Spleen (tissue), 13 donors: ENCODE results near the gene PPP1R18. TPM values are rescaled to one million over a fixed set of nuclear protein-coding genes. Genes with fewer than 3 reads are reported as not detected.

Source experiments
- DNase-seq: peaks from one replicate; pipeline ENCODE4 v3.0.0-alpha.2; 2020
- H3K27ac ChIP-seq, 8 donors: fragments of 200-600 bp; sonication (generic) in 7 of 8; 1 replicate in 4 of 8; 2 replicates in 4 of 8; pipeline versions ENCODE4 v1.5.0 to v1.8.0; 2016 to 2021; ENCODE audit warnings: inconsistent platforms in 4 of 8, mild to moderate bottlenecking in 4 of 8, moderate library complexity in 1 of 8
- H3K27me3 ChIP-seq, 7 donors: fragments of 200-600 bp; sonication (generic) in 6 of 7; replicated peaks in 1 of 7; 1 replicate in 4 of 7; 2 replicates in 3 of 7; pipeline versions ENCODE4 v1.5.0 to v1.8.0; 2016 to 2021; ENCODE audit warnings: inconsistent platforms in 3 of 7, mild to moderate bottlenecking in 1 of 7
- H3K36me3 ChIP-seq, 6 donors: fragments of 200-600 bp; sonication (generic) in 5 of 6; 1 replicate in 4 of 6; 2 replicates in 2 of 6; pipeline versions ENCODE4 v1.5.0 to v1.8.0; 2016 to 2021; ENCODE audit warnings: inconsistent platforms in 2 of 6
- H3K4me1 ChIP-seq, 6 donors: fragments of 200-600 bp; sonication (generic) in 5 of 6; 1 replicate in 3 of 6; 2 replicates in 3 of 6; pipeline versions ENCODE4 v1.5.0 to v1.8.0; 2016 to 2021; ENCODE audit warnings: inconsistent platforms in 3 of 6
- H3K4me3 ChIP-seq, 8 donors: fragments of 200-600 bp; sonication (generic) in 7 of 8; 1 replicate in 4 of 8; 2 replicates in 4 of 8; pipeline versions ENCODE4 v1.5.0 to v1.8.0; 2016 to 2021; ENCODE audit warnings: inconsistent platforms in 4 of 8, mild to moderate bottlenecking in 4 of 8, moderate library complexity in 2 of 8
- H3K9me3 ChIP-seq, 8 donors: fragments of 200-600 bp; sonication (generic) in 7 of 8; 1 replicate in 4 of 8; 2 replicates in 4 of 8; pipeline versions ENCODE4 v1.5.0 to v1.8.0; 2016 to 2021; ENCODE audit warnings: inconsistent platforms in 4 of 8
- POLR2A ChIP-seq, 3 donors: fragments of 450-650 bp; IDR thresholded peaks; one replicate each; pipeline ENCODE4 v1.5.1; 2017; ENCODE audit warnings: antibody characterized with exemption in 3 of 3, mild to moderate bottlenecking in 1 of 3
- POLR2AphosphoS5 ChIP-seq, 3 donors: sonication (generic); formaldehyde crosslinking; IDR thresholded peaks; one replicate each; pipeline ENCODE4 v1.5.1; 2017; ENCODE audit warnings: antibody characterized with exemption in 3 of 3
- WGBS, 5 donors: extraction: QIAGEN DNeasy Blood & Tissue Kit in 3 of 5; methylation state at CpG; one replicate each; pipeline versions ENCODE4 v1.1.5 to v1.1.7; 2013 to 2018; 5-methylcytosine and 5-hydroxymethylcytosine counted together
- intact Hi-C: fragments of 100-400 bp; cut with DNase I; formaldehyde crosslinking; loops from one replicate; pipeline ENCODE4 v1.15.0; 2023; ENCODE audit warnings: low total_unique reads
- long read RNA-seq, 2 donors: transcript quantifications; one replicate each; lab custom pipeline, GENCODE V29; 2026
- polyA plus RNA-seq, 3 donors: library from polyadenylated mRNA; stranded (reverse); fragments of 200-250 nt; gene quantifications; one replicate each; pipeline ENCODE4 v1.2.1, GENCODE V29; 2013
- total RNA-seq, 7 donors: library from RNA; depleted of rRNA in 3 of 7; stranded (reverse); fragments of >200 nt in 3 of 7; fragmentation: NEBNext Ultra II Directional in 4 of 7; extraction: Animal tissue kit (Norgen Biotek cat#: 25700) in 4 of 7; gene quantifications; one replicate each; pipeline versions ENCODE4 v1.1.0 to v1.2.1, GENCODE V29; 2016 to 2021
- TF ChIP-seq, protein P1 (sequence below), 11 experiments: fragments of 200-600 bp in 7 of 11; fragments of 450-650 bp in 4 of 11; sonication (generic) in 4 of 11; IDR thresholded peaks in 8 of 11; conservative IDR thresholded peaks in 3 of 11; 1 replicate in 7 of 11; 2 replicates in 4 of 11; pipeline versions ENCODE4 v1.4.0 to v1.8.0; 2016 to 2021; ENCODE audit warnings: antibody characterized with exemption in 11 of 11, inconsistent platforms in 4 of 11, mild to moderate bottlenecking in 1 of 11
- donor health status: healthy with polysubstance abuse.
- donor health status: DM: no; HTN: no; CAD: no; lungs with moderate emphysema.
- donor health status: DM: no; HTN: no; CAD: no.
- donor health status: Bipolar disorder and iron deficiency.
- donor health status: healthy.
- donor health status: DM: no; HTN: no; CAD: no.
- donor health status: DM: yes; HTN: yes; CAD: no.

The PPP1R18 gene, protein sequence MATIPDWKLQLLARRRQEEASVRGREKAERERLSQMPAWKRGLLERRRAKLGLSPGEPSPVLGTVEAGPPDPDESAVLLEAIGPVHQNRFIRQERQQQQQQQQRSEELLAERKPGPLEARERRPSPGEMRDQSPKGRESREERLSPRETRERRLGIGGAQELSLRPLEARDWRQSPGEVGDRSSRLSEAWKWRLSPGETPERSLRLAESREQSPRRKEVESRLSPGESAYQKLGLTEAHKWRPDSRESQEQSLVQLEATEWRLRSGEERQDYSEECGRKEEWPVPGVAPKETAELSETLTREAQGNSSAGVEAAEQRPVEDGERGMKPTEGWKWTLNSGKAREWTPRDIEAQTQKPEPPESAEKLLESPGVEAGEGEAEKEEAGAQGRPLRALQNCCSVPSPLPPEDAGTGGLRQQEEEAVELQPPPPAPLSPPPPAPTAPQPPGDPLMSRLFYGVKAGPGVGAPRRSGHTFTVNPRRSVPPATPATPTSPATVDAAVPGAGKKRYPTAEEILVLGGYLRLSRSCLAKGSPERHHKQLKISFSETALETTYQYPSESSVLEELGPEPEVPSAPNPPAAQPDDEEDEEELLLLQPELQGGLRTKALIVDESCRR
- total RNA-seq: 100 to 1,000 TPM; 128 to 187 (median 150) TPM
- polyA plus RNA-seq: 100 to 1,000 TPM; 153 to 188 (median 186) TPM
- long read RNA-seq, donor 1, transcript PPP1R18-206 (3 exons, 1,448 nt): major isoform, 30 of 45 reads
- long read RNA-seq, donor 1, partial matches to known transcripts: 13 of 45 reads
- long read RNA-seq, donor 1, other reads (novel, unspliced or antisense): 0 of 45 reads
- long read RNA-seq, donor 2, transcript PPP1R18-206 (3 exons, 1,448 nt): major isoform, 23 of 31 reads
- long read RNA-seq, donor 2, partial matches to known transcripts: 5 of 31 reads
- long read RNA-seq, donor 2, other reads (novel, unspliced or antisense): 0 of 31 reads

DNA sequence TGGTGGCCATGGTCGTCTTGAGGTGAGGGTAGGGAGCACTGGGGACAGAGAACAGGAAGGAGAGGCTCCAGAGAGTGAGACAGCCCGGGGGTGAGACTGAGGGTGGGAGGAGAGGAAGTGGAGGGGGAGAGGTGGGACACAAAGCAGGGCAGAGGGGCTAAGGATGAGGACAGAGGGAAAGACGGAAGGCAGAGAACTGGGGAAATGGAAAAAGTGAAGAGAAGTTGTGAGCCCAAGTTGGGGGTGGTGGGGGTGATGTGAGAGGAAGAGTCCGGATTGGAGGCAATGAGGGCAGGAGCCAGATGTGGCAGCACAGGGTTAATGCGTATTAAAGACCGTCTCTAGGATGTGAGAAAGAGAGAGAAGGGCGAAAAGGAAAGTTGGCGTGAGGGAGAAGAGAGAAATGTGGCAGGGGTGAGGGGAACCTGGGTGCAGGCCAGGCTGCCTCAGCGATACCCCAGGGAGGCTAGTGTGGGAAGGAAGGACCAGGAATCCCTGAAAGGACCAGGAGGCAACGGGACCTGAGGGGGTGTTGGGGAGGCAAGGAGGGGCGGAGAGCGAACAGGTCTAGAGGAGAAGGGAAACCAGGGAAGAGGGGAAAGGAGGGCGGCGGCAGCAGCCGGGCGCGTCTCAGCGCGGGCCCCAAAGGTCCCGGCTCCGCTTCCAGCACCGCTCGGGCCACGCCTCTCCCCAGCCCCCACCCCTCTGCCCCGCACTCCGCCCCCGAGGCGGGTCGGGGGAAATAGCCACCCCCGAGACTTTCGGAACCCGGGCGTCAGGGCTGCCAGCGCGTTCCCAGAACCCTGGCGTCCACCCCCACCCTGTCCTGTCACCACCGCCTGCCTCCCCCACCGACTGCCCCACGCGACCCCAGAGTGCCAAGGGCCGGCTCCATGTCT, at the start of gene PPP1R18:
Gene PPP1R18 (minus strand): TSS at position 637 of the 899 bp plus-strand sequence. CDS start 627 bp downstream, at position 10.
- Histone ChIP-seq H3K4me1 (peaks cover 38 to 84% (median 61%) of the 10 kb centered on the region in 6 donors), H3K4me3 (peak within 1 kb of the TSS; percentile 90 to 99 (median 96)), H3K9me3 (no peaks in the 10 kb centered on the region), H3K36me3 (peaks cover 0 to 16% (median 3%) of the 10 kb centered on the region in 6 donors), H3K27me3 (no peaks in the 10 kb centered on the region), H3K27ac (peak within 1 kb of the TSS; percentile 93 to 100 (median 98))
- peak; percentile 97 for DNase-seq
- WGBS, 5 donors: 0 to 2% (median 1%) methylated on average over 24 to 41 of the region's 41 CpGs
- intact Hi-C loops: no loop called here
- TF ChIP-seq, protein P1, sequence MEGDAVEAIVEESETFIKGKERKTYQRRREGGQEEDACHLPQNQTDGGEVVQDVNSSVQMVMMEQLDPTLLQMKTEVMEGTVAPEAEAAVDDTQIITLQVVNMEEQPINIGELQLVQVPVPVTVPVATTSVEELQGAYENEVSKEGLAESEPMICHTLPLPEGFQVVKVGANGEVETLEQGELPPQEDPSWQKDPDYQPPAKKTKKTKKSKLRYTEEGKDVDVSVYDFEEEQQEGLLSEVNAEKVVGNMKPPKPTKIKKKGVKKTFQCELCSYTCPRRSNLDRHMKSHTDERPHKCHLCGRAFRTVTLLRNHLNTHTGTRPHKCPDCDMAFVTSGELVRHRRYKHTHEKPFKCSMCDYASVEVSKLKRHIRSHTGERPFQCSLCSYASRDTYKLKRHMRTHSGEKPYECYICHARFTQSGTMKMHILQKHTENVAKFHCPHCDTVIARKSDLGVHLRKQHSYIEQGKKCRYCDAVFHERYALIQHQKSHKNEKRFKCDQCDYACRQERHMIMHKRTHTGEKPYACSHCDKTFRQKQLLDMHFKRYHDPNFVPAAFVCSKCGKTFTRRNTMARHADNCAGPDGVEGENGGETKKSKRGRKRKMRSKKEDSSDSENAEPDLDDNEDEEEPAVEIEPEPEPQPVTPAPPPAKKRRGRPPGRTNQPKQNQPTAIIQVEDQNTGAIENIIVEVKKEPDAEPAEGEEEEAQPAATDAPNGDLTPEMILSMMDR (IDR thresholded peaks at IDR 0.05 in 8 of 11, conservative IDR thresholded peaks at IDR 0.05 in 3 of 11): peak in 2 of 11 experiments; percentile 4 to 10
- TF ChIP-seq POLR2AphosphoS5 (IDR thresholded peaks at IDR 0.05): peak; percentile 75 to 84 (median 76)
- no peak for TF ChIP-seq POLR2A (IDR thresholded peaks at IDR 0.05)

DNA sequence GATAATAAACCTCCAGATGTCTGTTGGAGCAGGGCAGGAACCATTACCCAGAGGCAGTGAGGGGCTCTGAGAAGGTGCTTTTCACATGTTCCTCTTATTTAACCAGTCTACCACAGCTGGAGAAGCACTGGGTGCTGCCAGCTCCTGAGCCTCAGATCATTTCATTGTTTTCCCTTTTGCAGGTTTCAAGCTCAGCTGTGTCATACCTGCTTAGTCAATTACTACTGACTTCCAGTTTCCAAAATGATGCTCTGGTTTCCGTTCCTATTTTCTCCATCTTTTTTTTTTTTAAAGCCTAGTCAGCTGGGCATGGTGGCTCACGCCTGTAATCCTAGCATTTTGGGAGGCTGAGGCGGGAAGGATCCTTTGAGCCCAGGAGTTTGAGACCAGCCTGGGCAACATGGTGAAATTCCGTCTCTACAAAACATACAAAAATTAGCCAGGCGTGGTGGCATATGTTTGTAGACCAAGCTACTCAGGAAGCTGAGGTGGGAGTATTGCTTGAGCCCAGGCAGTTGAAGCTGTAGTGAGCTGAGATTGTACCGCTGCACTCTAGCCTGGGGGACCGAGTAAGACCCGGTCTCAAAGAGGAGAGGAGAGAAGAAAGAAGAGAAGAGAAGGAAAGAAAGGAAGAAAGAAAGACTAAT, 49.3 kb upstream of the PPP1R18 start:
- peaks cover 5 to 100% (median 72%) of the 10 kb centered on the region in 6 donors for H3K36me3 ChIP-seq
- intact Hi-C loops: no loop called here

More for the DNA sequence above, 49.3 kb upstream of the PPP1R18 start:
- no peak overlapping the region for H3K4me3 ChIP-seq
- H3K27me3 ChIP-seq: no peaks in the 10 kb centered on the region
- H3K9me3 ChIP-seq: no peaks in the 10 kb centered on the region
- DNase-seq: no peak
- no peak for TF ChIP-seq POLR2A (IDR thresholded peaks at IDR 0.05)
- no peak for TF ChIP-seq POLR2AphosphoS5 (IDR thresholded peaks at IDR 0.05)
- TF ChIP-seq, protein P1 (IDR thresholded peaks at IDR 0.05 in 8 of 11, conservative IDR thresholded peaks at IDR 0.05 in 3 of 11): no peak
- WGBS, 5 donors: 65 to 80% (median 72%) methylated on average over 8 of the region's 8 CpGs
- H3K27ac ChIP-seq: peak overlapping the region in 5 of 8 donors; percentile 17 to 84 (median 74)
- H3K4me1 ChIP-seq: peaks cover 33 to 93% (median 66%) of the 10 kb centered on the region in 6 donors
